ENCODE results near the gene BPGM.

The BPGM gene

DNA sequence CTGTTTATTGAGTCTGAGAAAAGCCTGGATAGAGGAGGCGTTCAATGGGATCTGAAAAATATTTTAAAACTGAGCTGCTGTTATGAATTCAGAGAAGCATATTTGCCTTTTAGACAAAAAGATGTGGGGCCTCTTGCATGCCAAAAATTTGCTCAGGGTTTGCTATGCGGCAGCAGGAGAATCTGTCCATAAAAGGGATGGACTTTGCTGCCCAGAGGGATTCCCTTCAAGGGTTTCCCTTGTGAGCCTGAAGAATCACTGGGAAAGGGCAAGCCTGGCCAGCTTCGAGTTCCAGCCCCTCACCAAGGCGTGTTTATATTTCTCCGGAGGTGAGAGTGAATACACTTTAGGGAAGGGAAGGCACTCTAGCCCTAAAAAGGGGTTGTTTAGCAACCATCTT lies 77.2 kb downstream of the BPGM start:
- no peak for DNase-seq

DNA sequence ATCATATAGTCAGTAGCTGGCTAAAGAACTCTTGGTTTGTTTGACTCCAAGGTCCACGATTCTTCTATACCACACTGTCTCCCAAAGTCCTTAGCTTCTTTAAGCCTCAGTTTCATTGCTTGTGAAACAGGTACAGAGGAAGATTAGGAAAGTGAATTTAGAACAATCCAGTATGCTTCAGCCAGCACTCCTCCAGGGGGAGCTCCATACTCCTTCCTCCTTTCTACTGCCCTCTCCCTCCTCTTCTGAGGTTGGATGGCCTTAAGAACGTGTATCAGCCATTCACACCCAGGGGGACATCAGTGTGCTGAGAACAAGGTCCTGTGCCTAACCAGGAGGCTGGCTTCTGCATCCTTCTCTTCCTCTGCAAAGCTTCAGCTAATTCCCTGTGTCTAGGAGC lies 78.0 kb downstream of the BPGM start:
- no peak for DNase-seq

DNA sequence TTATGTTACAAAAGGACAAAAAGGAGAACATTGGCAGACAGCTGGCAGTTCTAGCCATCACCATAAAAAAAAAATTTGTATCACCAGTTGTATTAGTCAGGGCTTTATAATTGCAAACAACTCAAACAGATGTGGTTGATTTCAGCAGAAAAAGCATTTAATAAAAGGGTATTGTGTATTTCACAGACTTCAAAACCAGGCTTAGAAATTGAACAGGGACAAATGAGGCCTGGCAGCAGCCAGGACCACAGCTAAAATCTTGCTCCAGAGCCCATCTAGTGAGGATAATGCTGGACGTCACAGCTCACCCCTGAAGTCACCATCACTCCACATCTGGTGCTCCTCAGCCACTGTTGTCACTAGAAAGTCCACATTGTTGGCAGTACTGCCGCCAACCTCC lies 79.9 kb downstream of the BPGM start:
- no peak for DNase-seq

DNA sequence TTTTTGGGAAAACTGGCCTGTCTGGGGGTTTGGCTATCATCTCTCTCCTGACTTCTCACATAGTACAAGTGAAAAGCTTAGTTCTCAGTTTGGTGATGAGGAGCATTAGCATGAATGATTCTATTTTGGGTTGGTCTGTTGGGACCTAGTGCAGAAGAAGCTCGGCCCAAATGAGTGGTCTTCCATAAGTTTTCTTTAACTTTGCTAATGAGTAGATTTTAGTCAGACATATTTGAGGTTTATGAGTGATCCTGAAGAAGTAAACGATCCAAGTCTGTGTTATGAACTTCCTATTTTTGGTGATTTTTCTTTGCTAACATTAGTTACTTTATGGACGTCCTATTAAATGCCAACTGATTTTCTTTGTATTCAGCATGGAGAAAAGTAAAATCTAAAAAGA lies 81.1 kb downstream of the BPGM start:
- DNase-seq = no peak
